KBM-7 (cell line): ENCODE data around the gene SYNGR3.

Experiments
- DNase-seq: peaks from one replicate; pipeline ENCODE4 v3.0.0-alpha.2; 2015
- in situ Hi-C: fragments of 300-500 bp; cut with MboI; formaldehyde crosslinking; loops from 2 replicates; pipeline ENCODE4 v1.14.3; 2020; ENCODE audit warnings: low sequenced_read_pairs, low pct_unique_long_range_greater_than_20kb, mixed read lengths

The SYNGR3 gene

DNA sequence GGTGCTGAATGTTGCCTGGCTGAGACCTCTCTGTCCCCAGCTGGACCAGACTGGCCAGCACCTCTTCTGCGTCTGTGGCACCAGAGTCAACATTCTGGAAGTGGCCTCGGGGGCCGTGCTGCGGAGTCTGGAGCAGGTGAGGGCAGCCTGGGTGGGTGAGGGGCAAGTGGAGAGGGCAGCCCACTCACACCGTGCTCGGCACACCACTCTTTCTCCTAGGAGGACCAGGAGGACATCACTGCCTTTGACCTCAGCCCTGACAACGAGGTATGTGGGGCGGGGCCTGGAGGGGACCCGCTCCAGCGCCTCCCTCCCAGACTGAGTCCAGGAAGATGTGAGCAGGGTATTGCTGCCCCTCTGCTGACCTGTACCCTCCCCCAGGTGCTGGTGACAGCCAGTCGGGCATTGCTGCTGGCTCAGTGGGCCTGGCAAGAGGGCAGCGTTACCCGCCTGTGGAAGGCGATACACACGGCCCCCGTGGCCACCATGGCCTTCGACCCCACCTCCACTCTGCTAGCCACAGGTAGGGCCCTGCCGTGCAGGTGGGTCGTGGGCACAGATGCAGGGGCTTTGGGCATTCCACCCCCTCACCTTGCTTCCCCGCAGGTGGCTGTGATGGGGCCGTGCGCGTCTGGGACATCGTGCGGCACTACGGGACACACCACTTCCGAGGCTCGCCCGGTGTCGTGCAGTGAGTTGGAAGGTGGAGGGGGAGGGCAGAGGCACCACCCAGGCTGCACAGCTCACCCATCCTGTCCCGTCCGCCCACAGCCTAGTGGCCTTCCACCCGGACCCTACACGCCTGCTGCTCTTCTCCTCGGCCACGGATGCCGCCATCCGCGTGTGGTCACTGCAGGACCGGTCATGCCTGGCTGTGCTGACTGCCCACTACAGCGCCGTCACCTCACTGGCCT lies 15.4 kb upstream of the SYNGR3 start:
- no peak for DNase-seq
- in situ Hi-C loops: no loop called here

DNA sequence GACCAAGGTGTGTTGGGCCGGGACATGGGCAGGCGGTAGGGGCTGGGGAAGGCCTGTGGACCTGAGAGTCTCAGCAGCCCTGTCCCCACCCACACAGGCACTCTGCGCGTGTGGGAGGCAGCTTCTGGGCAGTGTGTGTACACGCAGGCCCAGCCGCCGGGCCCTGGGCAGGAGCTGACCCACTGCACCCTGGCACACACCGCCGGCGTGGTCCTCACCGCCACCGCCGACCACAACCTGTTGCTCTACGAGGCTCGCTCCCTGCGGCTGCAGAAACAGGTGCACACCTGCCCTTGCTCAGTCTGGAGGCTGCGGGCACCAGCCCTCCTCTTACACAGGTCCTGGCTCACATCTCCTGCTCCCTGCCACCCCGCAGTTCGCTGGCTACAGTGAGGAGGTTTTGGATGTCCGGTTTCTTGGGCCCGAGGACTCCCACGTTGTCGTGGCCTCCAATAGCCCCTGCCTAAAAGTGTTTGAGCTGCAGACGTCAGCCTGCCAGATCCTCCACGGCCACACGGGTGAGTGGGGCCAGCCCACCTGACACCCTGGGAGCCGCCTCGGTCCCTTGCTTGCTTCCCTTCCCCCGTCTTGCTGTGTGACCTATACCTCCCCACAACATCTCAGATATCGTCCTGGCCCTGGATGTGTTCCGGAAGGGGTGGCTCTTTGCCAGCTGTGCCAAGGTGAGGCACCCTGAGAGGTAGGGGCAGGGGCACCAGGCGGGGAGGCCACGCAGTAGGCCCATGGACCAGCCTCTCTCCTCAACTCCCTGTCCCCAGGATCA lies 14.1 kb upstream of the SYNGR3 start:
- in situ Hi-C loops: no loop called here

GRCh38 chr16:1976216-1976520 lies 13.6 kb upstream of the SYNGR3 start:
- DNase-seq: no peak
- in situ Hi-C loops: no loop called here

More for the DNA sequence above, 14.1 kb upstream of the SYNGR3 start:
- no peak for DNase-seq

DNA sequence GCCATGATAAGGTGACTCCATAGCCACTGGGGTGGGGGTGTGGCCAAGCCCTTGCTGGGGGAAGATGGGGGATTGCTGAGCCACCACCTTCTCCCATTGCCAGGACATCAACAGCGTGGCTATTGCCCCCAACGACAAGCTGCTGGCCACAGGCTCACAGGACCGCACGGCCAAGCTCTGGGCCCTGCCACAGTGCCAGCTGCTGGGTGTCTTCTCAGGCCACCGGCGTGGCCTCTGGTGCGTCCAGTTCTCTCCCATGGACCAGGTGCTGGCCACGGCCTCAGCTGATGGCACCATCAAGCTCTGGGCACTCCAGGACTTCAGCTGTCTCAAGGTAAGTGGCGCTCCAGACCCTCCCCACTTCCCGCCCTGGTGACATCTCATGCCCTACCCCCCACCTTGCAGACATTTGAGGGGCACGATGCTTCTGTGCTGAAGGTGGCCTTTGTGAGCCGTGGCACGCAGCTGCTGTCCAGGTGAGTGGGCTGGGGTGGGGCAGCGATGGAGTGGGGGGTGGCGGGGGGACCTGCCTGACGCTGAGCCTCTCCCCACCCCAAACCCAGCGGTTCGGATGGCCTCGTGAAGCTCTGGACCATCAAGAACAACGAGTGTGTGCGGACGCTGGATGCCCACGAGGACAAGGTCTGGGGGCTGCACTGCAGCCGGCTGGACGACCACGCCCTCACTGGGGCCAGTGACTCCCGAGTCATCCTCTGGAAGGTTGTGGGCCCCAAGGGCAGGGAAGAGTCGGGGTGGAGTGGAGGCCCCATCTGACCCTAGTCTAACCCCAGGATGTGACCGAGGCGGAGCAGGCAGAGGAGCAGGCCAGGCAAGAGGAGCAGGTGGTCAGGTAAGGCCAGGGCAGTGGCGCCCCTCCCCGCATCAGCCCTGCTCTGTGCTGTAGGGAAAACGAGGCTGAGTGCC lies 12.6 kb upstream of the SYNGR3 start:
- in situ Hi-C loops: no loop called here

GRCh38 chr16:1977875-1978268 lies 11.9 kb upstream of the SYNGR3 start:
- in situ Hi-C loops: no loop called here
- DNase-seq: no peak

More for the DNA sequence above, 12.6 kb upstream of the SYNGR3 start:
- no peak for DNase-seq

DNA sequence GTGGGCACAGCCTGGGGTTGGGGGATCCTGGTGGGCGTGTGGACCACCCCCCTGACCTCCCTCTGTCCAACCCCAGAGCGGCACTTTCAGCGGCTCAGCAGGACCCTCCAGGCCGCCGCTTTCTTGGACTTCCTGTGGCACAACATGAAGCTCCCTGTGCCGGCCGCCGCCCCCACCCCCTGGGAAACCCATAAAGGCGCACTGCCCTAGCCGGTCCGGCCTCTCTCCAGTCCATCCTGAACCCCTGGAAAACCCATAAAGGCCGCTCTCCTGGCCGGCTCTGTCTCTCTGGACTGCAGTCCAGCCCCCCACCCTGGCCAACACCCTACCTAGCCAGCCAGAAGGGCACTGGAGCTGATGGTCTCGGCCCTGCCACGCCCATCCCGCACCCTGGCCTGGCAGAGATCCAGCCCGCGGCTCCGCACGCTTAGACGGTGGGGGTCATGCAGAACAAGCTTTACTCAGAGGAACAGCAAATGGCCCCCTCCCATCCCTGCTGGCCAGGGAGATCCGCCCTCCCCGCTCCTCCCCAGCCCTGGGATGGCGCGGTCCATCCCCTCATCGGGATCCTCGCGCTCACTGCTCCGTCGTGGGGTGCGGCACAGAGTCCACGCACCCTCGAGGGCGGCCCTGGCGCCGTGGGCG lies 11.2 kb upstream of the SYNGR3 start:
- in situ Hi-C loops: no loop called here
- no peak for DNase-seq

DNA sequence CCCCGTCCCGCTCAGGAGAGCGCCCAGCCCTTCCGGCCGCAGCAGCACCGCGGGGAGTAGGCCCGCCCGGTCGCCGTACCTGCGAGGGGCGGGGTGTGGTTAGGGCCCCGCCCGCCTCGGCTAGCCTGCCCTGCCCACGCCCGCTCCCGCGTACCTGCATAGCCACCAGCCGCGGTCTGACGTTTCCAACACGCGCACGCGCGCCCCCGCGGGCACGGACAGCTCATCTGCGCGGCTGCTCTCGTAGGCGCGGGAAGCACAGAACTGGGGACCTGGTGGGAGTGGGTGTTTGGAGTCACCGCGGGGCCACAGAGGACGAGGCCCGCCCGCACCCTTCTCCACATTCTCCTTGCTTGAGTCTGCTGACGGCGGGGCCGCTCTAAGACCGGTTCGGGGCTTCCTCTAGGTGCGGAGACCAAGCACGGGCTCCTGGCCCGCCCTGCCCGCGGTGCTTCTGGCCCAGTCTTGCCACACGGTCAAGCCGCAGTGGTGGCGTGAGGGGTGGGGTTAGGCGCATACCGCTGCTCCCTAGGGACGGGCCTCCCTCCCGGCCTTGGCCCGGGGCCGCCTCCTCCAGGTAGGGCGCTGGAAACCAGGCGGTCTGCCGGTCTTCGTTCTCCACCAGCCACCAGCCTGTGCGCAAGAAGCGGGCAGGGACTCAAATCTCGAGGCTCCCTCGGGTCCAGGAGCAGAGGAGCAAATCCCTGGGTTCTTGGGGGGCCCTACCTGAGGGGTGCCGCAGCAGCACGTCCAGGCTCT lies 10.3 kb upstream of the SYNGR3 start:
- in situ Hi-C loops: no loop called here
- DNase-seq: no peak

DNA sequence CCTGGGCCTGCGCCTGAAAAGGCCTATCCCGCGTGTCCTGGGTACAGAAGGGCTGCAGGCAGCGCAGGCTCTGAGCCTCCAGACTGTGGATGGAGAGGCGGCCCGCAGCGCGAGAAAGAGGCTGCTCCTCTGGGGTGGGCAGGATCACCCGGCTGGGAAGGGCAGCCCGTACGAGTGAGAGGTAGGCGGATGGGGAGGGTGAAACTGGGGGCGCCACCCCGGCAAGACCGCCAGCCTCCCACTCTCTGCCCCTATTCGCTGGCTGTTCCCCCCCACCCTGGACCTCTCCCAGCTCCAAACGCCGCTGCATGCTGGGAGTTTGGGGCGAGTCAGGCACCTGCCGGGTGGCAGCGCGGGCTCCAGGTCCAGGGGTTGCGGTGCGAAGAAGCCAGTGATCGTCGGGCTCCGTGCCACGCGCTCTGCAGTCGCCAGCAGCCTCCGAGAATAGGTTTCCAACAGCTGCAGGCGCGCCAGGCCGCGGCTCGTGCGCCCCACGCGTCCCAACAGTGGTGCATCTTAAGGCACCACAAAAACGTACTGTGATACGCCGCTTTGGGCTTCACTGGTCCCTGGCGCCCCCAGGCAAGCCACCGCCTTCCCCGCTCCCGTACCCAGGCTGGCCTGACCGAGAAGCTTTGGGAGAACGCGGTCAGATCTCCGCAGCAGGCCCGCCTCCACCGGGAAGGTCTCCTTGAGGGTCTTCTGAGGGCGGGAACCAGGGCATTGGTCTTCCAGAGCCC lies 9.6 kb upstream of the SYNGR3 start:
- DNase-seq: no peak

DNA sequence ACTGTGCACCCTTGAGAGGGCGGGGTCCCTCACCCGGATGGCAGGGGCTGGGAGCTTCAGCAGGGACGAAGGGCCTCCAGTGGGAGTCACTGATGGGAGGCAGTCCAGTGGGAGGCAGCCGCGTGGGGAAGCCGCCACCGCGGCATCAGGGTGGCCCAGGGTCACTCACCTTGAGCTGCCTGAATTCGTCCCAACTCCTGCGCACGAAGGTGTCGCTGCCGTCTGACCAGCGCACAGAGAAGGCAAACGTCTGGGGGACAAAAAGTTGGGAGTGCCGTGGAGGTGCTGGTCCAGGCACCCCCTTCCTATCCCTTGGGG lies 9.0 kb upstream of the SYNGR3 start:
- in situ Hi-C loops: no loop called here

More for the DNA sequence above, 9.6 kb upstream of the SYNGR3 start:
- in situ Hi-C loops: no loop called here

DNA sequence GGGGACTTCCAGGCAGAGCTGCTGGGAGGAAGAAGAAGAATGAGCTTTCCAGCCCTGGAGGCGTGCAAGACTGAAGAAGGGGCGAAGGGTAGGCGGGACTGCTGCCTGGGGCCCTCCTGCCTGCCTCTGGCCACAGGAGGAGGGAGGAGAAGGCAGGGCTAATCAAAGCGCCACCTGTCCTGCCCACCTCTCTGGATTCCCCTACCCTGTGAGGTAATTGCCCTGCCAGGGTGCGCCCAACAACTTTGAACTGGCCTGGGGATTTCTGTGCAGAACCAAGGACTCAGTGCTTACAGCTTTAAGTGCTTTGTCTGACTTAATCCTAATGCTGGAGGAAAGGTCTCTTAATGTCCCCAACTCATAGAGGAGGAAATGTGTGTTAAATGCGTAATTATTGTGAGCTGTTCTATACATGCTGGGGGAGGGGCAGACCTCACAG lies 8.4 kb upstream of the SYNGR3 start, which contains the start of gene NOXO1:
Gene NOXO1 (minus strand): TSS at position 72 of the 439 bp plus-strand sequence. CDS start 290 bp downstream, outside the sequence.
- no peak for DNase-seq
- in situ Hi-C loops: no loop called here

More for the DNA sequence above, 9.0 kb upstream of the SYNGR3 start:
- DNase-seq: no peak

DNA sequence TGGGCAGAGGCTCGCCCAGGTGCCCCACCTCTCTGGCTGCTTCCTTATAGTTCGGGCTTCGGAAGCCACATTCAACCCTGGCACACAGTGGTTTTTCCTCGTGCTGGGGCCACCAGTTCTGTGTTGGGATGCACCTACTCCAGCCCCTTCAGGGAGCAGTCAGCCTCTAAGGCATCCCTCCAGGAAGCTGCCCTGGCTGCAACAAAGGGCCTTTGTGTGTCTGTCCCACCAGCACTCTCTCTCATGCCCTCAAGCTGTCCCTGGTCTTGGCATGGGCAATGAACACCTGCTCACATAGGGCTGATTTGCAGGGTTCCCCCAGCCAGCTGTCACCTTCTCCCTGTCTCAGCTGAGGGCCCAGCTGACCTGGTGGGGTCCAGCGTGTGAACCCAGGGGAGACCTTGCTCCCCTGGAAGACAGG lies 7.7 kb upstream of the SYNGR3 start:
- no peak for DNase-seq
- in situ Hi-C loops: no loop called here

DNA sequence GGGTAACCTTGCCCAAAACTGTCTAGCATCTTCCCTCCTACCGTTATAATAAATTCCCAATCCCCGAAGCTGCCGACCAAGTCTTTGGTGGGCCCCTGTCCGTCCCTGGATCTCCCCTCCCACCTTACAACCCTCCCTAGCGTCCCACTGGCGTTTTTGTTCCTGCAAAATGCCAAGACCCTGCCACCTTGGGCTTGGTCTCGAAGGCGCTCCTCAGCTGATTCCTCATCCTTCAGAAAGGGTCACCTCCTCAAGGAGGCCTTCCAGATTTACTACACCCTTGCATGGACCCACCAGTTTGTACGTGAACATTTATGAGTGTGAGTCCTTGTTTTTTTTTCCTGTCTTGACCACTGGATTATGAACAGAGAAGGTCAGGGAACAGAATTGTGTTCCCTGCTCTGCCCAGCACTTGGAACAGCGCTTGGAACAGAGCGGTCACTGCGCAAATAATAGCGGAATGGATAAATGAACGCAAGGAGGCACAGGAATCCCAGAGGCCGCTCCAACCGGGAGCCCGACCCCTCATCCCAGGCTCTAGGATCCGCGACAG lies 6.7 kb upstream of the SYNGR3 start:
- in situ Hi-C loops: no loop called here
- no peak for DNase-seq

DNA sequence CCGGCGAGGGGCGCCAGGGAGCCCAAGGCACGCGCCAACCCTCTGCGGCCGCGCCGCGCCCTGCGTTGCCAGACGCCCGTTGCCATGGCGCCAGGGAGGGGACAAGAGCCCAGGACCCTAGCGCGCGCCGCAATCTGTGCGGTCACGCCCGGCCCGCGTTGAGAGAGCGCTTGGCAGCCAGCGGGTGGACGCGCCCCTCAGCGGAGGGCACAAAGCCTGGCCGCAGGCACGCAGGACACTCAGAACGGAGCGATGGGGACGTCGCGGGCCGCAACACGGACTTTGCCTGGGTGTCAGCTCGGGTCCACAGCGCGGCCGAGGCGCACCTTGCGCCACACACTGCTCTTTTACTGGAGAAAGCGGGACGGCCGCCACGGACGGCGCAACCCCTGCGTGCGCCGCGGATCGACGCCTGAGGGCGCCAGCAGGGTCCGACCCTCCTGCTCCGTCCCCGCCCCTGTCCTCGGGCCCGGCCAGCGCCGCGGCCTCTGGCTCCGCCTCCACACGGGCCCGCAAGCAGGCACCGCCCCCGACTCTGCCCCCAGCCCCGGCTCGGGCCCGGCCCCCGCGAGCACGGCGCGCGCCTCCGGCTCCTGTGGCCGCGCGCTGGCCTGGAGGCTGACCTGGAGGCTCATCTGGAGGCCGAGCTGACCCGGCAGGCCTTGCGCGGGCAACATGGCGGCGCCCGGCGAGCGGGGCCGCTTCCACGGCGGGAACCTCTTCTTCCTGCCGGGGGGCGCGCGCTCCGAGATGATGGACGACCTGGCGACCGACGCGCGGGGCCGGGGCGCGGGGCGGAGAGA lies 6.0 kb upstream of the SYNGR3 start, which contains the start of gene GFER:
Gene GFER (plus strand): TSS at position 650 of the 803 bp plus-strand sequence. CDS start 26 bp downstream, at position 676.
- in situ Hi-C loops: no loop called here

GRCh38 chr16:1984347-1985225 lies 5.2 kb upstream of the SYNGR3 start:
- in situ Hi-C loops: no loop called here

More for the DNA sequence above, 6.0 kb upstream of the SYNGR3 start, which contains the start of gene GFER:
- DNase-seq: peak; percentile 88

GRCh38 chr16:1985466-1986150 lies 4.2 kb upstream of the SYNGR3 start:
- no peak for DNase-seq
- in situ Hi-C loops: no loop called here

More at GRCh38 chr16:1984347-1985225, 5.2 kb upstream of the SYNGR3 start:
- no peak for DNase-seq
